Uterus (tissue), 2 donors: ENCODE measurements around the gene MRPS25.

Experiments
- POLR2A ChIP-seq, 2 donors: fragments of 450-650 bp; IDR thresholded peaks; one replicate each; pipeline ENCODE4 v1.6.1; 2016; ENCODE audit warnings: antibody characterized with exemption in 2 of 2, mild to moderate bottlenecking in 1 of 2, moderate library complexity in 1 of 2
- TF ChIP-seq, protein P1 (sequence below), 4 experiments: fragments of 200-600 bp in 2 of 4; fragments of 450-650 bp in 2 of 4; sonication (generic) in 2 of 4; IDR thresholded peaks; one replicate each; pipeline ENCODE4 v1.5.1; 2016 to 2019; ENCODE audit warnings: antibody characterized with exemption in 4 of 4, mild to moderate bottlenecking in 2 of 4, moderate library complexity in 1 of 4

DNA sequence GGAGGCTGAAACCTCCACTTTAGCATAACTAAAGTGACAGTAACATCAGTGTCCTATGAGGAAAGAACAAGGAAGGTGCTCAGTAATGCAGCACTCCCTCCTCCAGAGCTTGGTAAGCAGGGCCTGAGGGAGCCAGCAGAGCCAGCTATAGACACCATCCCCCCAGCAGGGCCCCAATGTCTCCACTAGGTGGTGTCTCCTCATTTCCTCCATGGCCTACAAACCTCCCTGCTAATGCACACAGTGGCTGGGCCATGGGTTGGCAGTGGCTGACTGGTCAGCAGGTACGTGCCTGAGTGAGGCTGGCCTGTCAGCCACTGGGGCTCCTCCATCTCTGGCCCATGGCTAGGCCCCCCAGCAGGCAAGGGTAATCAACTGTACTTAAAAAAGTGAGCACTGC is 13.6 kb downstream of the MRPS25 start:
- TF ChIP-seq, protein P1, sequence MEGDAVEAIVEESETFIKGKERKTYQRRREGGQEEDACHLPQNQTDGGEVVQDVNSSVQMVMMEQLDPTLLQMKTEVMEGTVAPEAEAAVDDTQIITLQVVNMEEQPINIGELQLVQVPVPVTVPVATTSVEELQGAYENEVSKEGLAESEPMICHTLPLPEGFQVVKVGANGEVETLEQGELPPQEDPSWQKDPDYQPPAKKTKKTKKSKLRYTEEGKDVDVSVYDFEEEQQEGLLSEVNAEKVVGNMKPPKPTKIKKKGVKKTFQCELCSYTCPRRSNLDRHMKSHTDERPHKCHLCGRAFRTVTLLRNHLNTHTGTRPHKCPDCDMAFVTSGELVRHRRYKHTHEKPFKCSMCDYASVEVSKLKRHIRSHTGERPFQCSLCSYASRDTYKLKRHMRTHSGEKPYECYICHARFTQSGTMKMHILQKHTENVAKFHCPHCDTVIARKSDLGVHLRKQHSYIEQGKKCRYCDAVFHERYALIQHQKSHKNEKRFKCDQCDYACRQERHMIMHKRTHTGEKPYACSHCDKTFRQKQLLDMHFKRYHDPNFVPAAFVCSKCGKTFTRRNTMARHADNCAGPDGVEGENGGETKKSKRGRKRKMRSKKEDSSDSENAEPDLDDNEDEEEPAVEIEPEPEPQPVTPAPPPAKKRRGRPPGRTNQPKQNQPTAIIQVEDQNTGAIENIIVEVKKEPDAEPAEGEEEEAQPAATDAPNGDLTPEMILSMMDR (IDR thresholded peaks at IDR 0.05): peak in 1 of 4 experiments; percentile 15
- no peak for TF ChIP-seq POLR2A (IDR thresholded peaks at IDR 0.05)
